Stimulated activated CD4-positive, alpha-beta T cell treated with anti-CD3 and anti-CD28 coated beads, Interleukin-4, amount 100 ng/mL, for 48 hours (primary cell): ENCODE results near the gene PGS1.

Source experiments
- DNase-seq, 2 donors: peaks; one replicate each; pipeline ENCODE4 v3.0.0-alpha.2; 2020; ENCODE audit warnings: low read depth in 2 of 2

Gene PGS1

DNA sequence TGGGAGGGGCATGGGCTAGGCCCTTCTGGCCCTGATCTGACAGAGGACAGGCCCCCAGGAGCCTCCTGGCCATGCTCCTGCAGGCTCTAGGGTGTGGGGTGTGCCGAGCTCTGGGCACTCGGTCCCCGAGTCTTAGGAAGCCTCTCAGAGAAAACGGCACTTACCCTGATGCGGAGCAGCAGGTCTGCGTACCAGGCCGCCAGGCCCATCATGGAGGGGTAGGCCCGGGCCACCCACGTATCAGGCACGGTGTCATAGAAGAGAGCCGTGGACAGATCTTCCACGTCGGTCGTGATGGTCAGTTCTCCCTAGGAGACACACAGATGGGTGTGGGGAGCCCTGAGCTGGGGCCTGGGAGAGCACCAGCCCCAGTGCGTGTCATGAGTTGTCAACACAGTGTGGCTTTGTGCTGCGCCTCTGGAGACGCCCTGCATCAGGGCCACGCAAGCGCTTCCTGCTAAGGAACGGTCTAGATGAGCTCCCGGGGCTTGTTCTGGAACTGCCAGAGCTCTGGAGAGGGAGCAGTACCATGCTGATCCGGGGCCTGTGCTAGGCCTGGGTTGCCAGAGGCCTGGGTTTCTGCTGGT, 47.9 kb downstream of the PGS1 start:
- DNase-seq, result no peak

DNA sequence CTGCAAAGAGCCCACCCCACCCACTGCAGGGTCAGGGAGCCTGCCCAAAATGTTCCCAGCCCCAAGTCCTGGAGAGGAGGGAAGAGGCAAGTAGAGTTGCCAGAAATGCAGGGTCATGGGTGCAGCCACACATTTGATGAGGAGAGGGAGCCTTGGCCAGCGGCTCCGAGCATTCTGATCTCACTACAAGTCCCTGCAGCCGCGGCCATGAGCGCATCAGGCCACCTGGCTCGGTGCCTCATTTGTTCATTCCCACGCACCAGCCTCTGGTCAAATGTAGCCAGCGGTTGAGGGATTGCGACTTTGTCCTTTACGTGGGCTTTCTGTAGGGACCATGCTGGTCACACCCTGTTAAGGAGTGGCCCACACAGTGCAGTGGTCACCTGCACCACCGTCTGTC, 48.7 kb downstream of the PGS1 start:
- no peak for DNase-seq

DNA sequence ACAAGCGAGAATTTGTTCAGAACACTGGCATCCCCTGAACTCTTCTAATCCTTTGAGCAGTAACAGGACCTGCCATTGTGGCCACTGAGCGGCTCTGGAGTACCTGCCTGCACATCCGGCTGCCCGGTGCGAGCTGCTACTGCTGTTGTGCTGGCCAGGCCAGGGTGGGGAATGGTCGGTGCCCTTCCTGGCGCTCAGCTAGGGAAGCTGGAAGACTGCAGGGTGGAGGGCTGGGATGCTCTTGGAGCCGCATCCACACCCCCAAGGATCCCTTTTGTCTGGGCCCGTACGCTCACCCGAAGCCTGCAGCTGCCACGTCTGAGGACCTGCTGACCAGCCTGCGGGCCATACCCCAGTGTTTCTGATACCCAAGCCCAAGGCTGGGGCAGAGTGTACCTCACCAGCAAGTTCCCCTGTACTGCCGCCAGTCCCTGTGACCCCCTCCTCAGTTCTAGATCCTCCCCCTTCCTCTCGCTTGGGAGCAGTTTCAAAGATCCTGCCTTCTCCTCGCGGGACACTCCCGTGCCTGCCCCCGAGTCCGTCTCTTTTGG, 49.7 kb downstream of the PGS1 start:
- DNase-seq, result no peak

DNA sequence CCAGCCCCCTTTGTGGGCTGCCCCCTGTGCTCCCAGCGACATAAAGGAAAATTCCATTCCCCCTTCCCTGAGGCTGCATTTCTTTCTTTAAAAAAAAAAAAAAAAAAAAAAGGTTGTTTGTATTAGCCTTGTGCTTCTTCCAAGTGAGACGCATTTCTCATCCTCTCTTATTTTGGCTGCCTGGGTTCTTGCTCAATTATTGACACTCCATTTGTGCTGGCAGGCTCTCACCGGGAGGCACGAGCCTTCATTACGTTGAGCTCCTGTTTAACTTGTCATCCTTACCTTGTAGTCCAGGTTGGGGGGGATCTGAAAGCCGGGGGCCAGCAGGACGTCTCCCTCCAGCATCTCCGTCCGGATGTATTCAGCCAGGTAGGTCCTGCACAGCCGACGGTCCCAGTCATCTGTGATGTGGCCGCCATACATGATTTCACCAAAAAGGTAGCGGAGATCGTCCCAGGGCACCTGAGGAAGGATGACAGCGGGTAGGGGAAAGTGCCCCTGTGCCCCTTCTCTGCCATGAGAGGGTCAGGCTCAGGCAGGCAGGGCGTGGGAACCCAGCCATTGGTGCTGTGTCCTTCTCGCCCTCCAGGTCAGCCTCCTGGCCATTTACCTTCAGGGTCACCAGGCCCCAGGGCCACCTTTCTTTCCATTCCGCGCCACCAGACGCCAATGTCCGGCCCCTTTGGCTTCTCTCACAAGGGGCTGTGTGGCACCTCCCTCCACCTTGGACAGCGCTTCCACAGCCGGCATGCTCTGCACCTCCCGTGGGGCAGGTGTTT, 50.6 kb downstream of the PGS1 start:
- no peak for DNase-seq

DNA sequence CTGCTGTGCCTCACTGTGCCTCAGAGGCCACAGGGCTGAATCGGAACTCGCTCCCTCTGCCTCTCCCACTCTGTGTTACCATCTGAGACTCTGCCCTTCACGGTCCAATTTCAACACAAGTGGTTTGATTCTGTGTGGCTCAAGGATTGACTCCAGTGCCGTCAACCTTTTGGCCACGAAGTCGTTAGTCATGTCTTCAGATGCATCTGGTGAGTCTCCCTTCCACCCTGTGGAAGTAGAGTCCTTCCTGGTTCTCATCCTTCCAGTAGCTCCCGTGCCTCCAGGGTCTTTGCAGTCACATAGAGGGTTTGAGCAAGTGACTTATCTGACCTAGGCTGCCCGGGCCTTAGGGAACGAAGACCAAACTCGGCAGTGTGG, 51.2 kb downstream of the PGS1 start:
- no peak for DNase-seq

DNA sequence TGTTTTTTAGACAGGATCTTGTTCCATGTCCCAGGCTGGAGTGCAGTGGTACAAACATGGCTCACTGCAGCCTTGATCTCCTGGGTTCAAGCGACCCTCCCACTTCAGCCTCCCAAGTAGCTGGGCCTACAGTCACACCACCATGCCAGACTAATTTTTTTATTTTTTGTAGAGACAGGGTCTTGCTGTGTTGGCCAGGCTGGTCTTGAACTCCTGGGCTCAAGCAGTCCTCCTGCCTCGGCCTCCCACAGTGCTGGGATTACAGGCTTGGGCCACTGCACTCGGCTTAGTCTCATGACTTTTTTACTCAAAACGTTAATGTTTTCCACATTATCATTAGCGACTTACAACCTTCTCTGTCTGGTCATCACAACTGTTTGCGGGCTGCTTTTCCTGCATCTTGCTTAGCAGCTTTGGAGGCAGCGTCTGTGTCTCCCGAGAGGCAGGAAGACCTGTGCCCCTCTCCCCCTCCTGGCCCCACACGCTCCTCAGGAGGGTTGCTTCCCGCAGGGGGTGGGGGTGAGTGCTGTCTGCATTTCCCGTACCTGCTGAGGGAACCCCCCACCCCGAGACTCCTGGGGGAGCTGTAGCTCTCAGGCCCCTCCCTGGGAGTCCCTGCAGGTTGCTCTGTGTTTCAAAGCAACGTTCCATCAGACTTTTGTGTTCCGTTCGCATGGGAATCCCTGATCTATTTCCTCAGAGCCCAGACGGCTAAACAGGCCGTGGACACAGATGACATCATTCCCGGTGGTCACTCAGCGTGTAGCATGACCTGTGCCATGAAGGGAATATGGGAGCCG, 52.6 kb downstream of the PGS1 start:
- no peak for DNase-seq

DNA sequence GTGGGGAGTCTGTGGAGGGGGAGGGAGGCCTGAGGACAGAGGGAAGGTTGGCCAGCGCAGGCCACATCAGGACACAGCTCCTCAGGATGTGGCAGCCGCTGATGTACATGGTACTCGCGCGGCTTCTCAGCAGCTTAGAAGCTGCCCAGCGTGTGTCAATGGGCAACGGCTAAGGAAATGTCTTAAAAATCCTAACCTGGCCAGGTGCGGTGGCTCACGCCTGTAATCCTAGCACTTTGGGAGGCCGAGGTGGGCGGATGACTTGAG, 53.2 kb downstream of the PGS1 start:
- DNase-seq, result no peak

DNA sequence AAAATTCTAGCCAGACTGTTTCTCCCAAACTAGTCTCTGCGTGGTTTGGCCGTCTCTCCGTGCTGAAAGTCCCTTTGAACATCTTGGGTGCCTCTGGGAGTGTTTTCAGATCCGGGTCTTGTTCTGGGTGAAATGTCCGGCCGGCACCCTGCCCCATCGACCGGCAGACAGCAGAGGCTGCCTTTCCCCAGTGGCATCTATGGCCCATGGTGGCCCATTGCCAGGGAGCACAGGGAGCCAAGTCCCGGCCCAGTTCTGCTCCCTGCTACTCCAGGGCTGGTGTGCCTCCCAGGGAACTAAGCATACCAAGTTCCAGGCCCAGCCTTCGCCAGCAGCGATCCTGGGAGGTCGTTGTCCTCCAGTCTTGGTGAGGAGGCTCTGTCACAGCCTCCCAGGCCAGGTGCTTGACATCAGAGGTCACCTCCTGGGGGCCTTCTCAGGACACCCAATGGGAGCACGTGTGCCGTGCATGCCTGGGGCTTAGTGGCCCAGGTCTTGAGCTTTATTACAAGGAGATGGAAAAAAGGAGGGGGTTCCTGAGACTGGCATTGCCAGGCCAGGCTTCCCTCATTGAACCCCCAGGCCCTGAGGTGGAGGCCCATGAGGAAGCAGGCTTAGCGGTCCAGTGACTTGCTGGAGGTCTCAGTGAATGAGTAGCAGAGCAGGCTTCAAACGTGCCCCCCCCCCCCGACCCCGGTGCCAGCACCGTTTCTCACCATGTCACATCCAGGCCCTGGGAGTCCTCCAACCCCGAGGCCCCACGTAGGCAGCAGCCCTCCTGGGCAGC, 54.0 kb downstream of the PGS1 start:
- DNase-seq, result no peak

DNA sequence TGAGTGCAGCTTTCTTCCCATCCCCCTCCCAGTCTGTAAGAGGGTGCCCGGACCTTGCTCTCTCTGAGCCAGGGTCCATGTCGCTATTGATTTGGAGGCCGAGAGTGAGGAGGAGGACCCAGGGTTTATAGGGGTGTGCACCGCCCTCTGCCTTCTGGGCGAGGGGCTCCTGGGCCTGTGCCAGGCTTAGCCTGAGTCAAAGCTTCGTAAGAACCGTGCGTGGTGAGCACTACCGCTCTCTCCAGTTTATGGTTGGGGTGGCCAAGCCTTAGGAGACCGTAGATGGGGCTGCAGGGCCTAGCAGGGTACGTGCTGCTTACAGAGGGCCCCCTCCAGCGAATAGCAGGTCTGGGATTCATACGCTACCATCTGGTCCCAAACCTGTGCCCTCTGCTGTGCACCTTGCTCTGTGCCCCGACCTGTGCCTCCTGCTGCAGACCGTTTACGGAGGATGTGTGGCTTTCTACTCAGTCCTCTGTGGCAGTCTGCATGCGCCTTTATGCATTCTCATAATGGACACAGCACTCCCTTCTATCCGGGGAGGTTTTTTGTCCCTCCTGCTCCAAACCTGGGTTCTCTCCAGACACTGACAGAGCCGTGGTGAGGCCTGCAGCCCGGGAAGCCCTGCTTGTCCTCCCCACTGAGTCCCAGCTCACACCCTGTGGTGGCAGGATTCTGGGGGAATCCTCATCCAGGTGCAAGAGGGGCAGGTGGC, 54.7 kb downstream of the PGS1 start:
- DNase-seq, result no peak

DNA sequence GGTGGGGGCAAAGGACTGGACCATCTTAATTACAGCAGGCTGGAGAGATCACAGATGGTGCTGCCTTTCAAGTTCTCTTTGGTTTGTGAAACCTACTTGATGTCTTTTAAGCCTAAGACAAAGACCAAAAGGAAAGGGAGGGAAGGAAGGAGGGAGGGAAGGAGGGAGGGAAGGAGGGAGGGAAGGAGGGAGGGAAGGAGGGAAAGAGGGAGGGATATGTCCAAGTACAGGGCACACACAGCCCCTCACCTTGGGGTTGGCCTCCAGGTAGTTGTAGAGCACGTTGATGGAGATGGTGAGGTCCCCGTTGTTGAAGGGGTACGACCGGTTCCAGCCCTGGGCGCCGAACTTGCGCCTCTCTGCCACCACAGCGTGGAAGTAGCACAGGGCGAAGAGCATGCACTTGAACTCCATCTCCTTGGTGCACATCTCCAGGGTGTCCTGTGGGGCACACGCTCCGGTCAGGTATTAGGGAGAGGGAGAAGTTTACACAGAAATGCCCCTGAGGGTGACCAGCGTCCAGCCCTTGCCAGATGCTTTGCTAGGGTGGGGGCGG, 55.4 kb downstream of the PGS1 start:
- DNase-seq, result no peak

DNA sequence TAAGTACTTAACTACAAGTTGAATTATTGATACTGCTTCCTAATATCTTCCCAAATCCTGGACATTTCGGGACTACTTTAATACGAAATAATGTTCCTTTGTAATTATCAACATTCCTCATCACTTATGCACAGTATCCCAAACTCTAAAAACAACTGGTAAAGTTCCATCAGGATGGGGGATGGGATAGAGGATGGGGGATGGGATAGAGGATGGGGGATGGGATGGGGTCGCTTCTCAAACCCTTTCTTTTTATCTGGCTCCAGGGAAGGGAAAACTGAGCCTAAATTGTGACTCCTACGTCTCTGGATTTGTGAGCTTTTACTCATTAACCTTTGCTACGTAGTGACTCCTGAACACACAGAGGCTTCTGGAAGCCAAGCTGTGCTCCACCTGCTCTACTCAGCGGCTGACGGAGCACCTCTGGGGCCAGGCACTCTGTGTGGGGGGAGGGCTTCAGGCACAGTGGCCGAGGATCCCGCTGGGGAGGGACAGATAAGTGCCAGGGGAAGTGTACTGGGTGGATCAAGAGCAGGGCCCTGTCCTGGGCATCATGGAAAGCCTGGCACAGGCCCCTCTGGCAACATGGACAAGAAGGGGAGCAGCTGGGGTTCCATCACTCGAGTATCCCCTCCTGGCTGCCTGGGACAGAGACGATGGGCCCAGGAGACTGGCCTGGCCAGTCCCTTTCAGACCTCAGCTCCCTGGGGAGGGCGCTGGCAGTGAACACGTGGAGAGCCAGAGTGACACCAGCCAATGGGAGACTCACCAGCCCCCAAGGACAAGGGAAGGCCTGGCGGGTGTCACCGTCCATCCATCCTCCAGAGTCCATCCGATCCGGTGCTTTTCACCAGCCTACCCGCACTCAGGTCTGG, 56.2 kb downstream of the PGS1 start:
- no peak for DNase-seq

DNA sequence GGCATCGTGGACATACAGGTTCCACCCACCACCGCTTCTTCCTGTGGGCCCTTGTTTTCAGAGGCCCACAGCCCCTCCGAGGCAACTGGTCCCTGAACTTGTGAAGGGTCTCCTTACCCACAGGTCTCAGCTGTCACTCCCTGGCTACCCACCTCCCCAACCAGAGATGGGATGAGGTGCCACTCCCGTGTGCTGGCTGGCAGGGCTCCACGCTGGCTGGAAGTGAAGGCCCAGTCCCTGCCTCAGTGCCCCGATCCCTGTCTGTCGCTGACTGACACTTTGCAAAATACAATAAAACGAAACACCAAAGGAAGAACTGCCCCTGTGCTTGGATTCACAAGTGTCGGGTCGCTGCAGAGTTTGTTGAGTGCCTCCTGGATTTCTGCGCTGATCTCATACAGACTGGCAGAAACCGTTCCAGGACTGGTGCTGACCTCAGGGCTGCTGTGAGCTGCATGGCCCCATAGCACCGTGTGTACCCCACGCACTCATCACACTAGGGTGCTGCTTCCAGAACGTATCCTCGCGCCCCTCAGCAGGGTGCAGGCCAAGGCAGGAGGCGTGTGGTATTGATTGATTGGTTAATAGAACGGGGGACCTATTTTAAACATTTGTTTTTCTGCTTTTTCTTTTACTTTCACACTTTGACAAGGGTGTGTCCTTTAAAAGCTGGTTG, 57.0 kb downstream of the PGS1 start:
- no peak for DNase-seq

DNA sequence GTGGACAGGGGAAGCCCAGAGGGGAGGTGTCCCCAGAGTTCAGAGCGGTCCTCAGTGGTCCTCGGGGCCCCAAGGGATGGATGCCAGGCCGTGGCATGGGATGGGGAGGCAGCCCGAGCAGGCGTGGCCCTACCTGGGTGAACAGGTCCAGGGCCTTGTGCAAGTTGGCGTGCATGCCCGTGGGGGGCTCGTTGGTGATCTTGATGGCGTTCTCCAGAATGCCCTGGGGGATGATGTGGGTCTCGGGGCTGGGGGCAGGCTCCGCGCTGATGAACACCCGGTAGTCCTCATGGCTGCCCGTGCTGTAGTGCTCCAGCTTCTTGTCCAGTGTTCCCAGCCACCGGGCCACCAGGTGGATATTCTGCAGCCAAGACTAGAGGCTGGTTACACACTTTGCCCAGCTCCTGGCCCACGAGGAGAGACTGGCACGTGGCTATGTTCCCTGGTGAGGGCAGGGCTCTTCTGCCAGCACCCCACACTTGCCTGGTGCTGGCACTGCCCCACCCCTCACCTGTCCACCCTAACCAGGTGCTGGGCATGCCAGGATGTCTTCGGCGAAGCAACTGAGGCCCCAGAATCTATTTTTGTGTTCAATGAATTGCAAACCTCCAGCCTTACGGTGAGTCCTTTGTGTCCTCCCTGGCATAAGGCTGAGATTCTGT, 59.2 kb downstream of the PGS1 start:
- DNase-seq, result no peak

DNA sequence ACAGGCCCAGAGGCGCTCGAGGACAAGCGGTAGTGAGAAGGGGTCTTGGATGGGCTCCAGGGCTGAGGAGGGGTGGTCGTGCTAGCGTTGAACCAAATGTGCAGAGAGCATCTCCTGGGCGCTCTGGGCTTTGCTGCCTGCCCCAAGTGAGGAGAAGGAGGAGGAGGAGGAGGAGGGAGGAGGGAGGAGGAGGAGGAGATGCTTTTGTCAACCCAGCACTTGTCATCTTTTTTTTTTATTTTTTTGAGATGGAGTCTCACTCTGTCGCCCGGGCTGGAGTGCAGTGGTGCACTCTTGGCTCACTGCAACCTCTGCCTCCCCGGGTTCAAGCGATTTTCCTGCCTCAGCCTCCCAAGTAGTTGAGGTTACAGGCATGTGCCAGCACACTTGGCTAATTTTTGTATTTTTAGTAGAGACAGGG, 59.8 kb downstream of the PGS1 start:
- no peak for DNase-seq

DNA sequence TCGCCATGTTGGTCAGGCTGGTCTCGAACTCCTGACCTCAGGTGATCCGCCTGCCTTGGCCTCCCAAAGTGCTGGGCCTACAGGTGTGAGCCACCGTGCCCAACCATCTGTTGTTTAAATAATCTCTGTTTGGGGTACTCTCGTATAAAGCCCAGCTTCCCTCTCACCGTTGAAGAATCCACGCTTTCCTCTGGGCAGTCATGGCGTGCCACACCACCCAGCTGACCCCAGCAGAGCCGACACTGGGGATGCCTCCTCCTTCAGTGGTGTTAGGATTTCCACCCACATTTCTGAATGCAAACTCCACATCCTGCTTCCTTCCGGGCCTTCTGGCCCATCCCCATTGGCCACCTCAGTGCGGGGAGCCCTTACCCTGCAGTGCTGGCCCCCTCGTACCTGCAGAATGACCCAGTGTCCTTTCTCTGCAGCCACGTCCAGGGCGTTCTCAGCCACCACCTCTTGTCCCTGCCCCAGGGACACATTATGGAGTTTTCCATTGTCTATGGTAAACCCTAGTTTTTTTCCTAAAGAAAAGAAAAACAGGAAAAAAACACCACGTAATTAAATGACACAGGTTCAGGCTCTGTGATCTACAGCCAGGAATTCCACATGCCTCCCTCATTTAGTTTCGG, 60.4 kb downstream of the PGS1 start:
- no peak for DNase-seq

DNA sequence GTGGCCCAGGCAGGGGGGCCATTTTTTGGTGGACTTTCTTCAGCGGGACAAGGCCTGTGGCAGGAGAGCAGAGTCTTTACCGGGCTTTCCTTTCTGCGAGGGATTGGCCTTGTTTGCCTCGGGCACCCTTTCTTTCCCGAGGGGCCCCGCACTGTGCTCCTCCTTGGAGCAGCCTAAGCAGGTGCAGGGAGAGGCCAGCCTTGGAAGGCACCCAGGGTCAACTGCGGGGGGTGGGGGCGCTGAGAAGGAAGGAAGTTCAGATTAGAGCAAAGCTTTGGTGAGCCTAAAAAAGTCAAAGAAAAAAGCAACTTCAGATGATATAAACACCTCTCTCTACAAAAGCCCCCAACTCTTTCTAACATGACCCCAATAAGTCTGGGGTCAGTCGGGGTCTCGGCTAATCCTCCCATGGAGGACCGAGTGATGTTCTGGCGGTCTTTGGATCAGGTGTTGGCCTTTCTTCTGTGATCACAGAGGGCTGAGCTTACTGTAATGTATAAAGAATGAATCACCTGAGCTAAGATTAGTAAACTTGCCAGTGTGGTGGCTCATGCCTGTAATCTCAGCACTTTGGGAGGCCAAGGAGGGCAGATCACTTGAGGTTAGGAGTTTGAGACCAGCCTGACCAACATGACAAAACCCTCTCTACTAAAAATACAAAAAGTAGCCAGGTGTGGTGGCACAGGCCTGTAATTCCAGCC, 63.0 kb downstream of the PGS1 start:
- DNase-seq, result no peak

DNA sequence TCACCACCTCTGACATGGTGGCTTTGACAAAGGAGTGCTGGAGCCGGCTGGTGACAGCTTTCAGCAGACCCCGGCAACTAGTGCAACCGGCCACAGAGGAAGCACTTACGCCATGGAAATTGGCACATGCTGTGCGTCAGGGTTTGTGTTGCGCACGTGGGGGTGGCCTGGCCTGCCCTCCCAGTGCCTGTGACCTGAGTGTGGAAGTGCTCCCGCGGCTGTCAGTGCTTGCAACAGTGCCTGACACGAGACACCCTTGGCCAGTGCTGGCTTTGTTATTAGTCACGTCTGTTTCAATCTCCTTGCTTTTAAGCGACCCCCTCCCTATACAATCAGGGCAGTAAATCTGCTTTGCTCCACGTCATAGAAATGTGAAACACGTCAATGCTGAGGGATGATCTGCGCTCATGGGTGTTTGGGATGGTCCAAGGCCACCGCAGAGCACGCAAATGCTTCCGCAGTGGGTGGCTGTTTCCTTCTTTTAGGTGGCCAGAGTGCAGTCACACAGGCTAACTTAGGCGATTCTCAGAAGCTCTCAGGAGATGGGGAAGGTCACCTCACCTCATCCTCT, 64.3 kb downstream of the PGS1 start:
- DNase-seq, result no peak

DNA sequence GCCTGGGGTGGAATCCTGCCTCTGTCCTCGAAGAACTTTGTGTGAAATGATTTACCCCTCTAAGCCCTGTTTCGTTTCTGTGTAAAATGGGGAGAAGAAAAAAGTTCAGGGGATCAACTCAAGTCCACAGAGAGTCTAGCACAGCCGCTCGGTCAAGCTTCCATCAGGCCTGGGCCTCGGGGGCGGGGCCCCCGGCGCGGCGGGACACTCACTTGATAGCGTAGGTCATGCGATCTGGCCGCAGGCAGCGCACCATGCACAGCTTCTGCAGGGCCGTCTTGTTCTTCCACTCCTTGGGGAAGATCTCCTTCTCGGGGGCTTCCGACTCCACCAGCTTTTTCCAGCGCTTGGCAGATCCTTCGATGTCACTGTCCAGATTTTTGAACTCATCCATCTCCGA, 65.9 kb downstream of the PGS1 start:
- no peak for DNase-seq
